ENCODE data around the gene ST6GALNAC1. TPM values are rescaled to one million over a fixed set of nuclear protein-coding genes. Genes with fewer than 3 reads are reported as not detected.

ST6GALNAC1 gene
- total RNA-seq, 1 experiment from 2014 or later = not detected

GRCh38 chr17:76672892-76673291 is 29.3 kb upstream of the ST6GALNAC1 start:
- no peak overlapping the region for H3K27ac ChIP-seq (ENCODE audit: low read depth, low read length, poor library complexity, severe bottlenecking)
- TF ChIP-seq EZH2 (IDR thresholded peaks at IDR 0.05; ENCODE audit: borderline replicate concordance, low read depth, low read length, poor library complexity, severe bottlenecking) (no peak), CTCF (conservative IDR thresholded peaks at IDR 0.05; ENCODE audit: low read depth, low read length) (no peak)
- BruUV-seq (replicated peaks) = no TSS peak
- no peaks in the 10 kb centered on the region for H3K9me3 ChIP-seq (ENCODE audit: low read depth, low read length, poor library complexity, severe bottlenecking)
- H3K4me1 ChIP-seq (ENCODE audit: insufficient read depth, low read length, poor library complexity, severe bottlenecking) = peaks cover 16% of the 10 kb centered on the region
- ChIA-PET CTCF (no interaction called here), POLR2A (ENCODE audit: low non-redundant PET) (no interaction called here)
- intact Hi-C loops (cut with micrococcal nuclease; ENCODE audit: unreplicated experiment) = loop anchor here (5.0 kb wide), 1 partner anchor 116 kb away; no protein-coding TSS in a partner anchor
- DNase-seq (ENCODE audit: low spot score) = no peak
- no peaks in the 10 kb centered on the region for H3K36me3 ChIP-seq (ENCODE audit: insufficient read depth, low read length, poor library complexity, severe bottlenecking)
- no peaks in the 10 kb centered on the region for H3K27me3 ChIP-seq (replicated peaks; ENCODE audit: insufficient read depth, low read depth, low read length, poor library complexity)
- H3K4me3 ChIP-seq (ENCODE audit: low read depth, low read length, poor library complexity, severe bottlenecking) = peak overlapping the region; percentile 66

- H3K27ac ChIP-seq (ENCODE audit: low read depth, low read length, poor library complexity, severe bottlenecking) = peak overlapping the region; percentile 72
Measured at GRCh38 chr17:76672270-76672851, 28.8 kb upstream of the ST6GALNAC1 start.

GRCh38 chr17:76671912-76672262 is 28.3 kb upstream of the ST6GALNAC1 start:
- Histone ChIP-seq H3K27ac (ENCODE audit: low read depth, low read length, poor library complexity, severe bottlenecking) (peak overlapping the region; percentile 72), H3K4me1 (ENCODE audit: insufficient read depth, low read length, poor library complexity, severe bottlenecking) (peaks cover 16% of the 10 kb centered on the region), H3K36me3 (ENCODE audit: insufficient read depth, low read length, poor library complexity, severe bottlenecking) (no peaks in the 10 kb centered on the region), H3K4me3 (ENCODE audit: low read depth, low read length, poor library complexity, severe bottlenecking) (peak overlapping the region; percentile 66), H3K27me3 (replicated peaks; ENCODE audit: insufficient read depth, low read depth, low read length, poor library complexity) (no peaks in the 10 kb centered on the region), H3K9me3 (ENCODE audit: low read depth, low read length, poor library complexity, severe bottlenecking) (no peaks in the 10 kb centered on the region)
- no peak for TF ChIP-seq EZH2 (IDR thresholded peaks at IDR 0.05; ENCODE audit: borderline replicate concordance, low read depth, low read length, poor library complexity, severe bottlenecking)
- no peak for TF ChIP-seq CTCF (conservative IDR thresholded peaks at IDR 0.05; ENCODE audit: low read depth, low read length)
- BruUV-seq (replicated peaks) = no TSS peak
- intact Hi-C loops (cut with micrococcal nuclease; ENCODE audit: unreplicated experiment) = loop anchor here (5.0 kb wide), 1 partner anchor 115 kb away; no protein-coding TSS in a partner anchor
- POLR2A ChIA-PET (ENCODE audit: low non-redundant PET) = interaction anchor here (0.7 kb wide), 1 partner anchor 30 kb away, joined by 3 read pairs; no protein-coding TSS in a partner anchor
- CTCF ChIA-PET = interaction anchor here (1.6 kb wide), 1 partner anchor 9 kb away, joined by 6 read pairs; no protein-coding TSS in a partner anchor
- DNase-seq (ENCODE audit: low spot score) = no peak

More at GRCh38 chr17:76672270-76672851, 28.8 kb upstream of the ST6GALNAC1 start:
- no peaks in the 10 kb centered on the region for H3K9me3 ChIP-seq (ENCODE audit: low read depth, low read length, poor library complexity, severe bottlenecking)
- POLR2A ChIA-PET (ENCODE audit: low non-redundant PET) = interaction anchor here (0.7 kb wide), 1 partner anchor 29 kb away, joined by 3 read pairs; no protein-coding TSS in a partner anchor
- no peak for TF ChIP-seq CTCF (conservative IDR thresholded peaks at IDR 0.05; ENCODE audit: low read depth, low read length)
- no peak for TF ChIP-seq EZH2 (IDR thresholded peaks at IDR 0.05; ENCODE audit: borderline replicate concordance, low read depth, low read length, poor library complexity, severe bottlenecking)
- CTCF ChIA-PET = interaction anchor here (1.6 kb wide), 1 partner anchor 9 kb away, joined by 6 read pairs; no protein-coding TSS in a partner anchor
- H3K36me3 ChIP-seq (ENCODE audit: insufficient read depth, low read length, poor library complexity, severe bottlenecking) = no peaks in the 10 kb centered on the region
- H3K4me3 ChIP-seq (ENCODE audit: low read depth, low read length, poor library complexity, severe bottlenecking) = peak overlapping the region; percentile 66
- intact Hi-C loops (cut with micrococcal nuclease; ENCODE audit: unreplicated experiment) = loop anchor here (5.0 kb wide), 1 partner anchor 115 kb away; no protein-coding TSS in a partner anchor
- no peak for DNase-seq (ENCODE audit: low spot score)
- TSS peak; percentile 97 for BruUV-seq (replicated peaks)
- H3K27me3 ChIP-seq (replicated peaks; ENCODE audit: insufficient read depth, low read depth, low read length, poor library complexity) = no peaks in the 10 kb centered on the region
- H3K4me1 ChIP-seq (ENCODE audit: insufficient read depth, low read length, poor library complexity, severe bottlenecking) = peaks cover 16% of the 10 kb centered on the region

Measured in A673 (cell line).